ENCODE data around the gene LMTK3. TPM values are rescaled to one million over a fixed set of nuclear protein-coding genes. Genes with fewer than 3 reads are reported as not detected.
A peak's percentile ranks its signal among the peaks of the same experiment; 100 is the strongest.

Gene LMTK3
- total and polyA plus RNA-seq, 7 donors = 0.14 to 1.7 (median 0.65) TPM; not detected in 3

GRCh38 chr19:48514123-48514458 lies 2.5 kb upstream of the LMTK3 start:
- 34 to 45% methylated on average over 11 of the region's 11 CpGs for WGBS, 2 donors
- Histone ChIP-seq H3K27me3 (peaks cover 18 to 43% (median 41%) of the 10 kb centered on the region in 3 donors), H3K9me3 (no peaks in the 10 kb centered on the region), H3K36me3 (no peaks in the 10 kb centered on the region), H3K27ac (no peak overlapping the region), H3K4me3 (peak overlapping the region in 2 of 4 donors; percentile 49 to 60), H3K4me1 (peaks cover 0 to 20% (median 15%) of the 10 kb centered on the region in 4 donors)
- DNase-seq = no peak
- intact Hi-C loops (cut with DNase I) = loop anchor here (5.0 kb wide), 1 partner anchor 53 kb away; no protein-coding TSS in a partner anchor
- no peak for TF ChIP-seq EP300 (IDR thresholded peaks at IDR 0.05)
- TF ChIP-seq POLR2AphosphoS5 (IDR thresholded peaks at IDR 0.05) = no peak
- no peak for TF ChIP-seq POLR2A (IDR thresholded peaks at IDR 0.05)
- TF ChIP-seq, protein P1, sequence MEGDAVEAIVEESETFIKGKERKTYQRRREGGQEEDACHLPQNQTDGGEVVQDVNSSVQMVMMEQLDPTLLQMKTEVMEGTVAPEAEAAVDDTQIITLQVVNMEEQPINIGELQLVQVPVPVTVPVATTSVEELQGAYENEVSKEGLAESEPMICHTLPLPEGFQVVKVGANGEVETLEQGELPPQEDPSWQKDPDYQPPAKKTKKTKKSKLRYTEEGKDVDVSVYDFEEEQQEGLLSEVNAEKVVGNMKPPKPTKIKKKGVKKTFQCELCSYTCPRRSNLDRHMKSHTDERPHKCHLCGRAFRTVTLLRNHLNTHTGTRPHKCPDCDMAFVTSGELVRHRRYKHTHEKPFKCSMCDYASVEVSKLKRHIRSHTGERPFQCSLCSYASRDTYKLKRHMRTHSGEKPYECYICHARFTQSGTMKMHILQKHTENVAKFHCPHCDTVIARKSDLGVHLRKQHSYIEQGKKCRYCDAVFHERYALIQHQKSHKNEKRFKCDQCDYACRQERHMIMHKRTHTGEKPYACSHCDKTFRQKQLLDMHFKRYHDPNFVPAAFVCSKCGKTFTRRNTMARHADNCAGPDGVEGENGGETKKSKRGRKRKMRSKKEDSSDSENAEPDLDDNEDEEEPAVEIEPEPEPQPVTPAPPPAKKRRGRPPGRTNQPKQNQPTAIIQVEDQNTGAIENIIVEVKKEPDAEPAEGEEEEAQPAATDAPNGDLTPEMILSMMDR (IDR thresholded peaks at IDR 0.05) = no peak

DNA sequence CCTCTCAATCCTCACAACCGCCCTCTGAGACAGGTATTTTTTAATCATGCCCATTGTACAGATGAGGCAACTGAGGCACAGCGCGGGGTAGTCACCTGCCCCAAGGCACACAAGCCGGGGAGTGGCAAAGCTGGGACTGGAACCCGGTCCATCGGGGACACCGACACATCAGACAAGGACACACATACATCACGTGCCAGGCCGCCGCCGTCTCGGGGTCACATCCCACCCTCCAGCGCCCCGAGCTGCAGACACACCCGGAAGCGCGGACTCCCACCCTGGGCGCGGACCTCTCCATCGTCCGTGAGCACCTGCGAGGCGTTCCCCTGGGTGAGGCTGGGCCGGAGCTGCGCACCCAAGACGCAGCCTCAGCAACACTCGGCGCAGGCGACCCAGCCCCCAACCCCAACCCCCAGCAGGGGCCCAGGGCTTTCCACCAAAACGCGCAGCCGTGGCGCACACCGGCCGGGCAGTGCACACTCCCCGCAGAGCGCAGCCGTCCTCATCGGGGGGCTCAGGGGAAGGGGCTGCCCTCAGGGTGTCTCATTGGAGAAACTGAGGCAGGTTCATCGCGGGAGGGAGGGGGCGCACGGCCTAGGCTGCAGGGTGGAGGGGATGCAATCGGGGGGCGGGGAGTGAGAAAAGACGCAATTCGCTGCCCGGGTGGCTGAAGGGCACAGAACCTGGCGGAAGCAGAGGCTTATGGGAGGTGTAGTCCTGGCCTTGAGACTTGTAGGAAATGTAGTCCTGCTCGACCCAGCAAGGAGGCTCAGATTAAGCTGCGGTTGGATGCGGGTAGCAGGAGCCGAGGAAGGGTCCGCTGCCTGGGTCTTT lies 1.9 kb upstream of the LMTK3 start:
- no peak overlapping the region for H3K27ac ChIP-seq
- 1 to 2% methylated on average over 54 of the region's 54 CpGs for WGBS, 2 donors

DNA sequence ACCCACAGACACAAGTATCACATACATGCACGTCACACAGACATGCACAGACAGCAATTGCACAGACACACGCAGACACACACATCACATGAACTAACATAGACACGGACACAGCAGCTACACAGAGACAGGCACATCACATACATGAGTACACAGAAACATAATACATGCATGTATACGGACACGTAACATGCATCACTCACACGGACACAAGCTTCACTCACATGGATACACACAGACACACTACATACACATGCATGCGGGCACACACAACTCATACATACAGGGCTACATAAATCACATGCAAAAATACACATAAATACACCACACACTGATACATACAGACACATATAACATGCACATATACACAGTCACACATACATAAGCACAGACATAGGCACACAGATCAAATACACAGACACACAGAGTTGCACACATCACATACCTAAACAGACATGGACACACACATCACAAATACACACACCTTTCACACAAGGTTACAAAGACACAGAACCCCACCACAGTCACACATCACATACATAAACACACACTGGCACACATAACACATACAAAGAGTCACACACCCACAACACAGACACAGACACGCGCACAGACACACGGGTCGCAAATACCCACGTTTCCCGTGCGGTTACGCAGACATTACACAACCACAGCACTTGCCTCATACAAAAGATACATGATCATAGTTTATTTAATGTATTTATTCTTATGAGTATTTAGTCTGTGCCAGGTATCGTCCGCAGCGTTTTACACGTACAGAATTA lies 1.1 kb upstream of the LMTK3 start:
- H3K4me3 ChIP-seq = peak overlapping the region in 1 of 4 donors; percentile 60
- WGBS, 2 donors = 24 to 41% methylated on average over 19 of the region's 19 CpGs
- intact Hi-C loops (cut with DNase I) = loop anchor here (5.0 kb wide), 1 partner anchor 55 kb away; no protein-coding TSS in a partner anchor

More for the DNA sequence above, 1.9 kb upstream of the LMTK3 start:
- intact Hi-C loops (cut with DNase I) = loop anchor here (5.0 kb wide), 1 partner anchor 54 kb away; no protein-coding TSS in a partner anchor
- Histone ChIP-seq H3K36me3 (no peaks in the 10 kb centered on the region), H3K4me3 (peak overlapping the region; percentile 23 to 60 (median 54)), H3K4me1 (peaks cover 0 to 20% (median 15%) of the 10 kb centered on the region in 4 donors), H3K27me3 (peaks cover 18 to 43% (median 41%) of the 10 kb centered on the region in 3 donors), H3K9me3 (no peaks in the 10 kb centered on the region)
- DNase-seq = peak; percentile 75
- TF ChIP-seq POLR2A (IDR thresholded peaks at IDR 0.05) (no peak), EP300 (IDR thresholded peaks at IDR 0.05) (no peak), POLR2AphosphoS5 (IDR thresholded peaks at IDR 0.05) (peak in 1 of 4 donors; percentile 32)

GRCh38 chr19:48511321-48511731 lies 309 bp downstream of the LMTK3 start:
- 3 to 6% methylated on average over 32 of the region's 32 CpGs for WGBS, 2 donors
- Histone ChIP-seq H3K27me3 (peaks cover 18 to 43% (median 41%) of the 10 kb centered on the region in 3 donors), H3K4me1 (peaks cover 0 to 20% (median 15%) of the 10 kb centered on the region in 4 donors), H3K4me3 (peak overlapping the region in 1 of 4 donors; percentile 15), H3K27ac (no peak overlapping the region), H3K9me3 (no peaks in the 10 kb centered on the region), H3K36me3 (no peaks in the 10 kb centered on the region)
- no peak for DNase-seq
- TF ChIP-seq POLR2A (IDR thresholded peaks at IDR 0.05) (no peak), POLR2AphosphoS5 (IDR thresholded peaks at IDR 0.05) (no peak), EP300 (IDR thresholded peaks at IDR 0.05) (no peak)
- TF ChIP-seq, protein P1 (IDR thresholded peaks at IDR 0.05) = no peak
- intact Hi-C loops (cut with DNase I) = loop anchor here (5.0 kb wide), 1 partner anchor 56 kb away; no protein-coding TSS in a partner anchor

More for the DNA sequence above, 1.1 kb upstream of the LMTK3 start:
- TF ChIP-seq POLR2AphosphoS5 (IDR thresholded peaks at IDR 0.05) (no peak), POLR2A (IDR thresholded peaks at IDR 0.05) (no peak), EP300 (IDR thresholded peaks at IDR 0.05) (no peak)
- TF ChIP-seq, protein P1 (IDR thresholded peaks at IDR 0.05) = no peak
- Histone ChIP-seq H3K27me3 (peaks cover 18 to 43% (median 41%) of the 10 kb centered on the region in 3 donors), H3K27ac (no peak overlapping the region), H3K36me3 (no peaks in the 10 kb centered on the region), H3K4me1 (peaks cover 0 to 20% (median 15%) of the 10 kb centered on the region in 4 donors), H3K9me3 (no peaks in the 10 kb centered on the region)
- no peak for DNase-seq
